K562 (cell line): ENCODE data around the gene CBFA2T3. TPM values are rescaled to one million over a fixed set of nuclear protein-coding genes. Genes with fewer than 3 reads are reported as not detected.

ENCODE experiments used
- BRF1 ChIP-seq: IDR thresholded peaks from 3 replicates; pipeline ENCODE4 v1.6.1; 2011; ENCODE audit warnings: borderline replicate concordance, mild to moderate bottlenecking; ENCODE audit not compliant: insufficient read length; ENCODE audit errors: extremely low read depth
- ETV1 ChIP-seq: fragments of 450-650 bp; conservative IDR thresholded peaks from 2 replicates; pipeline ENCODE4 v1.6.1; 2016; ENCODE audit warnings: missing genetic modification characterization, control low read depth, low read depth, missing compliant biosample characterization
- GABPB1 ChIP-seq: sonication (generic); formaldehyde crosslinking; IDR thresholded peaks from 2 replicates; pipeline ENCODE4 v1.8.0; 2022; ENCODE audit warnings: mild to moderate bottlenecking, missing genetic modification reagents
- HMGXB4 ChIP-seq: sonication (generic); formaldehyde crosslinking; IDR thresholded peaks from 2 replicates; pipeline ENCODE4 v1.8.1; 2023; ENCODE audit warnings: mild to moderate bottlenecking, missing genetic modification reagents
- HNRNPUL1 ChIP-seq: fragments of 200-400 bp; formaldehyde crosslinking; IDR thresholded peaks from 2 replicates; pipeline ENCODE4 v1.6.1; 2017; ENCODE audit warnings: low read length
- MGA ChIP-seq: fragments of 450-650 bp; IDR thresholded peaks from 2 replicates; pipeline ENCODE4 v1.6.1; 2016; ENCODE audit warnings: mild to moderate bottlenecking, moderate library complexity
- POLR3G ChIP-seq: IDR thresholded peaks from 2 replicates; pipeline ENCODE4 v1.6.1; 2011; ENCODE audit not compliant: insufficient read length, insufficient replicate concordance; ENCODE audit errors: extremely low read depth
- POU5F1 ChIP-seq: fragments of 150-350 bp; IDR thresholded peaks from 2 replicates; pipeline ENCODE4 v1.6.1; 2014; ENCODE audit warnings: borderline replicate concordance, low read length, low read depth, mild to moderate bottlenecking; ENCODE audit not compliant: partially characterized antibody
- SAFB2 ChIP-seq: fragments of 200-400 bp; formaldehyde crosslinking; IDR thresholded peaks from 2 replicates; pipeline ENCODE4 v1.6.1; 2018; ENCODE audit warnings: borderline replicate concordance, low read length, low read depth, moderate library complexity; ENCODE audit not compliant: severe bottlenecking
- SMAD2 ChIP-seq: fragments of 150-350 bp; IDR thresholded peaks from 2 replicates; pipeline ENCODE4 v1.6.1; 2014; ENCODE audit warnings: low read depth, mild to moderate bottlenecking, low read length
- SUPT5H ChIP-seq: fragments of 450-650 bp; IDR thresholded peaks from 2 replicates; pipeline ENCODE4 v1.6.1; 2016
- ZNF140 ChIP-seq: fragments of 250-450 bp; sonication (Bioruptor Pico); IDR thresholded peaks from 2 replicates; pipeline ENCODE4 v1.8.0; 2021; ENCODE audit warnings: moderate library complexity, mild to moderate bottlenecking, inconsistent platforms
- ZNF561 ChIP-seq: fragments of 450-650 bp; formaldehyde crosslinking; conservative IDR thresholded peaks from 2 replicates; pipeline ENCODE4 v1.4.0; 2020; ENCODE audit warnings: mild to moderate bottlenecking, moderate library complexity
- polyA plus RNA-seq, 8 experiments: library from polyadenylated mRNA; depleted of rRNA in 4 of 8; stranded (reverse) in 5 of 8; unstranded in 3 of 8; fragments of >200 nt; fragmentation: Nextera tagmentation in 2 of 8; fragmentation: Illumina TruSeq in 1 of 8; extraction: Ambion mirVana in 2 of 8; extraction: Trizol in 1 of 8; gene quantifications; 2 replicates each; pipeline versions ENCODE4 v1.2.1 to v1.2.3, GENCODE V29; 2011 to 2014; ENCODE audit warnings: inconsistent platforms in 1 of 8, missing spikeins in 1 of 8
- total RNA-seq, 7 experiments: library from RNA; depleted of rRNA in 6 of 7; stranded (reverse); fragments of >200 nt in 6 of 7; fragmentation: Illumina TruSeq in 2 of 7; extraction: Trizol in 2 of 7; gene quantifications; 2 replicates each; pipeline versions ENCODE4 v1.2.1 to v1.2.3, GENCODE V29; 2011 to 2021; ENCODE audit warnings: low replicate concordance in 1 of 7
- TF ChIP-seq, protein P1 (sequence below): sonication (generic); IDR thresholded peaks from 2 replicates; pipeline ENCODE4 v1.6.1; 2016

CBFA2T3 gene
- total and polyA plus RNA-seq, 9 of the 15 experiments (the other 6 are each of a cell fraction or from before 2014, with no cell fraction given), result 2.3 to 145 (median 6.7) TPM

DNA sequence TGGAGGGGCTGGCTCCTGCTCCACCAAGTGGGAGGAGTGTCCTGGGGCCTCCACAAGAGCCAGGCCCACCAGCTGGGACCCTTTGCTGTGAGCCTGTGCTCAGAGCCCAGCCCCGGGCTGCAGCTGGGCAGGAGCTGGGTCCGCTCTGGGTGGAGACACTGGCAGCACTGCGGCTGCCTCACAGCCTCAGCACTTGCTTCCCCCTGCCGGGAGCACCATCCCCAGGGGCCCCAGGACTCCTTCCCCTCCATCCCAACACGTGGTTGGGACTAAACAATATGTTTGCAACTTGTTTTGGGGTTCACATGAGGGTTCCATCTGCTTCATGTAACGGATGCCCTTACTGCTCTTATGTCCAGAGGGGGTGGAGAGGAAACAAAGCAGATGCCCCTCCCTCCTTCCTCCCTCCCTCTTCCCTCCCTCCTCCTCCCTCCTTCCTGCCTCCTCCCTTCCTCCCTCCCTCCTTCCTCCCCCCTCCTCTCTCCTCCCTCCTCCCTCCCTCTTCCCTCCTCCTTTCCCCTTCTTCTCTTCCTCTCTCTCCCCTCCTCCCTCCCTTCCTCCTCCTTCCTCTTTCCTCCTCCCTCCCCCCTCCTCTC, 16.3 kb upstream of the CBFA2T3 start (continued):
- TF ChIP-seq MGA (peak; percentile 51; the same call in 1 of the 2 replicates), SAFB2 (no peak), POLR3G (no peak), SMAD2 (no peak), SUPT5H (peak; percentile 57), HNRNPUL1 (no peak), POU5F1 (no peak), ZNF140 (CRISPR knock-in tag) (no peak), HMGXB4 (CRISPR knock-in tag) (no peak), ETV1 (tag) (peak; percentile 70), ZNF561 (CRISPR knock-in tag) (no peak), GABPB1 (CRISPR knock-in tag) (peak; percentile 17; the same call in 1 of the 2 replicates), BRF1 (no peak)
- TF ChIP-seq, protein P1, sequence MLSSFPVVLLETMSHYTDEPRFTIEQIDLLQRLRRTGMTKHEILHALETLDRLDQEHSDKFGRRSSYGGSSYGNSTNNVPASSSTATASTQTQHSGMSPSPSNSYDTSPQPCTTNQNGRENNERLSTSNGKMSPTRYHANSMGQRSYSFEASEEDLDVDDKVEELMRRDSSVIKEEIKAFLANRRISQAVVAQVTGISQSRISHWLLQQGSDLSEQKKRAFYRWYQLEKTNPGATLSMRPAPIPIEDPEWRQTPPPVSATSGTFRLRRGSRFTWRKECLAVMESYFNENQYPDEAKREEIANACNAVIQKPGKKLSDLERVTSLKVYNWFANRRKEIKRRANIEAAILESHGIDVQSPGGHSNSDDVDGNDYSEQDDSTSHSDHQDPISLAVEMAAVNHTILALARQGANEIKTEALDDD, result no peak
